Choroid plexus epithelial cell (primary cell): ENCODE data around the gene BPIFB3.
"Not testable (repeated sequence)": the region's sequence is repeated elsewhere in the genome, so short reads cannot be mapped to it uniquely, and the experiment has no call there.

Experiments
- DNase-seq: peaks from one replicate; pipeline ENCODE4 v3.0.0-alpha.2; 2010; ENCODE audit warnings: low read depth
- H3K4me3 ChIP-seq: 2 replicates; pipeline ENCODE4 v1.5.1; 2011; ENCODE audit warnings: low read depth, mild to moderate bottlenecking, control low read depth, low read length, moderate library complexity
- CTCF ChIP-seq: conservative IDR thresholded peaks from 2 replicates; pipeline ENCODE4 v1.5.1; 2011; ENCODE audit warnings: low read depth, mild to moderate bottlenecking, control low read depth, inconsistent platforms, low read length, moderate library complexity

The BPIFB3 gene

DNA sequence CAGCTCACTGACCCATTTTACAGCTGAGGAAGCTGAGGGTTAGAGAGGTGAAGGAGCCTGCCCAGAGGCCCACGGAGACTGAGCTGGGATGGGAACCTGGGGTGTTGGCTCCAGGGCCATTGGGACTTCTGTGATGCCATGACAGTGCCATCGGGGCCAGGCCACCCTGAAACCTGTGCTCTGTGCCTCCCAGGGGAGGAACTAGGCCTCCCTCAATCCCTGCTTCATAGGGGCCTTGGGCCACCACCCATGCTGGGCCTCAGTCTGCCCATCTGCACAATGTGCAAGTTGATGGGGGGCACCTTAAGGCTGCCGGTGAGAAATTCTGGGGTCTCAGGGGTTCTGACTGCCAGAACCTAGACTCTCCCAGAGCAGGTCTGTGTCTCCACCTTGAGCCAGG, 50.6 kb downstream of the BPIFB3 start:
- no peak overlapping the region for H3K4me3 ChIP-seq
- TF ChIP-seq CTCF: no peak
- no peak for DNase-seq

DNA sequence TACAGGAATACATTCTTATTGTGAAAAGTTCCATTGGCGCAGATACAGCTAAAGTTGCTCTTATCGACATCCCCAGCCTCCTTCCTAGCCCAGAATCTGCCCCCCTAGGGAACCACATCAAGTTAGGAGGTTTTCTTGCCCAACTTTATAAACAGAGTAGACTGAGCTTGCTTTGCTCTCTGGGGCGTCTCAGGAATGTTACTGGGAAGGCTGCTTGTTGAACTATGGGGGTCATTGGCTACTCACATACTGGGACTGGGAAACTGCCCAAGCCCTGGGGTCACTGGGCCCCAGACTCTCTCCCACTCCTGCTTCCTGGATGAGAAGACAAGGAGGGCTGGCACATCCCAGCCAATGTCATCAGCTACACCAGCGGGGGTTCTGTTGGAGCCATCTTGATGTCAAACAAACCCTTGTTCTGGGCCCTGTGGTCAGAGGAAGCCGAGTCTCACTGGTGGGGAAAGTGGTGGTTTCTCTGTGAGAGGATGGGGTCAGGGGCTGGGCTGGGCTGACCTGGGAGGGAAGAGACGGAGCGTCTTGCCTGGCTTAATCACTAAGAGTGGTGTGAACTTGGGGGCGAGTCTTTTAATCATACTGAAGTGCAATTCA, 51.7 kb downstream of the BPIFB3 start:
- no peak overlapping the region for H3K4me3 ChIP-seq
- no peak for TF ChIP-seq CTCF
- DNase-seq: no peak

DNA sequence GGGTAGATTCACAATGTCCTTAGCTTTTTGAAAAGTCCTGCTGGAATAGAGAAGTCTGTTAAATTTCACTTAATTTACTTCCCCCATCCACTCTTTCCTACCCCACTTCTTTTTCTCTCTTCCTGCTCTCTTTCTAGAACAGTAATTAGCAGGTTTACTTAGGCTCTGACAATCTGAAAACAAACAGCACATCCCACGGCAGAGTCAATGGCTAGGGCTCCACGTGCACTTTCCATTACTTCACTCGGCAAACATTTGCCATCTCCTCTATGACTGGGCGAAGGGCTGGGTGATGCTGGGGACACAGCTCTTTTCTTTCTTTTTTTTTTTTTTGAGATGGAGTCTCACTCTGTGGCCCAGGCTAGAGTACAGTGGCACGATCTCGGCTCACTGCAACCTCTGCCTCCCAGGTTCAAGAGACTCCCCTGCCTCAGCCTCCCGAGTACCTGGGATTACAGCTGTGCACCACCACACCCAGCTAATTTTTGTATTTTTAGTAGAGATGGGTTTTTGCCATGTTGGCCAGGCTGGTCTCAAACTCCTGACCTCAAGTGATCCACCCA, 52.4 kb downstream of the BPIFB3 start:
- DNase-seq, H3K4me3 ChIP-seq: not testable (repeated sequence)

GRCh38 chr20:33108661-33109060, 55.0 kb downstream of the BPIFB3 start:
- no peak overlapping the region for H3K4me3 ChIP-seq
- no peak for DNase-seq
- no peak for TF ChIP-seq CTCF

- no peak for DNase-seq
- TF ChIP-seq CTCF: no peak
- H3K4me3 ChIP-seq: no peak overlapping the region
Observed at GRCh38 chr20:33110147-33110825, 56.6 kb downstream of the BPIFB3 start.

DNA sequence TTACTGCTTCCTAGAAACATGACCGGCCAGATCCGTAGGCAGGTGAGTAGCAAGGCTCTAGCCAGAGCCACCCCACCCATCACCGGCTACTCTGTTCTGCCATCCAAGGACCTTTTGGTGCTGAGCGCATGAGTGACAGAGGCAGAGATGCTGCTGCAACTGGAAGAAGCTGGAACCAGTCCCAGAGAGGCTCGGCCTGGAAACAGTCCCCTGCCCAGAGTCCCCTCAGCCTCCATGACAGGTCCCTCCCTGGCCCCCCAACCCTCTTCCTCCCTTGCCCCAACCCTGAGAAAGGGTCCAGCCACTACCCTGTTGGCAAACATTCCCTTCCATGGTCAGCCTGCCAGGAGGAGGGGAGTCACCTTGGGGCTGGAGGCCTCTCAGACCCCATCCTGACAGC, 57.6 kb downstream of the BPIFB3 start:
- no peak overlapping the region for H3K4me3 ChIP-seq
- no peak for DNase-seq
- no peak for TF ChIP-seq CTCF

- no peak overlapping the region for H3K4me3 ChIP-seq
- DNase-seq: no peak
- TF ChIP-seq CTCF: no peak
Observed at GRCh38 chr20:33112547-33113386, 59.1 kb downstream of the BPIFB3 start.
